GM23248 (cell line): ENCODE results near the gene MACROD2.

Experiments used
- EZH2 ChIP-seq: fragments of 200-600 bp; sonication (generic); IDR thresholded peaks from 2 replicates; pipeline ENCODE4 v1.6.1; 2018; ENCODE audit warnings: antibody characterized with exemption, mild to moderate bottlenecking; ENCODE audit not compliant: insufficient read depth, poor library complexity, severe bottlenecking
- EZH2phosphoT487 ChIP-seq: fragments of 200-600 bp; sonication (generic); IDR thresholded peaks from 2 replicates; pipeline ENCODE4 v1.6.1; 2018; ENCODE audit warnings: antibody characterized with exemption, moderate library complexity, mild to moderate bottlenecking, low read depth; ENCODE audit not compliant: insufficient read depth

DNA sequence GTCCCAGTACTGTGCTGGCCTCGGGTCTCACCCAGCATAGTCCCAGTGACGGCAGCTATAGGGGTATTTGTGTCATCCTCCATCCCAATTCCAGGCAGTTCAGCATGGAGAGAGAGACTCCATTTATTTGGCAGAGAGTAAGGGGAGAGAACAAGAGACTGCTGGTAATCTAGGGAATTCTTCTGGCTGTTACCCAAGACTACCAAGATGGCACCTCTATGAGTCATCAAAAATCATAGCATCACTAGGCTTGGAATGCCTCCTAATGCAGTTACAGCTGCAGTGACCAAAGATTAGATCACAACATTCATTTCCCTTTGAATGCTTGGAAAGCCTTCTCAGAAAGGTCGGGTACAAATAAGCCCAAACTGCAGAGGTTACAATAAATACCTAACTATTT lies 1002.5 kb downstream of the MACROD2 start:
- TF ChIP-seq EZH2phosphoT487, result no peak
- TF ChIP-seq EZH2, result no peak
